K562 (cell line): Measurements from ENCODE around the gene VSIG4. TPM values are rescaled to one million over a fixed set of nuclear protein-coding genes. Genes with fewer than 3 reads are reported as not detected.

Source experiments
- CAMTA2 ChIP-seq: fragments of 250-450 bp; sonication (Bioruptor Pico); conservative IDR thresholded peaks from 2 replicates; pipeline ENCODE4 v1.5.1; 2022
- EHMT2 ChIP-seq: fragments of 450-650 bp; IDR thresholded peaks from 2 replicates; pipeline ENCODE4 v1.6.1; 2018; ENCODE audit warnings: antibody characterized with exemption
- ETV5 ChIP-seq: sonication (generic); formaldehyde crosslinking; IDR thresholded peaks from 2 replicates; pipeline ENCODE4 v1.4.0; 2020; ENCODE audit warnings: low read depth, mild to moderate bottlenecking, missing genetic modification reagents
- FOXM1 ChIP-seq, 2 experiments: fragments of 450-650 bp in 1 of 2; sonication (generic) in 1 of 2; formaldehyde crosslinking in 1 of 2; IDR thresholded peaks; 2 replicates each; pipeline versions ENCODE4 v1.6.1 to v1.9.0; 2017 to 2022; ENCODE audit warnings: low read depth in 2 of 2, mild to moderate bottlenecking in 2 of 2, missing genetic modification reagents in 1 of 2, moderate library complexity in 1 of 2
- PRPF4 ChIP-seq: fragments of 200-400 bp; formaldehyde crosslinking; IDR thresholded peaks from one replicate; pipeline ENCODE4 v1.6.1; 2017; ENCODE audit warnings: low read length, low read depth, mild to moderate bottlenecking; ENCODE audit not compliant: insufficient read depth, poor library complexity, severe bottlenecking
- RBM15 ChIP-seq: fragments of 200-400 bp; formaldehyde crosslinking; IDR thresholded peaks from 2 replicates; pipeline ENCODE4 v1.6.1; 2018; ENCODE audit warnings: mild to moderate bottlenecking, low read length, moderate library complexity; ENCODE audit not compliant: insufficient read depth
- RBM22 ChIP-seq: fragments of 200-400 bp; formaldehyde crosslinking; IDR thresholded peaks from 2 replicates; pipeline ENCODE4 v1.6.1; 2018; ENCODE audit warnings: low read length, low read depth; ENCODE audit not compliant: poor library complexity, severe bottlenecking
- SNIP1 ChIP-seq: fragments of 450-650 bp; IDR thresholded peaks from 2 replicates; pipeline ENCODE4 v1.7.1; 2017; ENCODE audit warnings: low read depth, mild to moderate bottlenecking
- SRSF7 ChIP-seq: fragments of 200-400 bp; formaldehyde crosslinking; optimal IDR thresholded peaks from 2 replicates; pipeline ENCODE3; 2017; ENCODE audit warnings: mild to moderate bottlenecking, low read depth, low read length
- TAF7 ChIP-seq: fragments of 450-650 bp; IDR thresholded peaks from 2 replicates; pipeline ENCODE4 v1.6.1; 2016; ENCODE audit warnings: missing genetic modification characterization, missing compliant biosample characterization
- TRIM24 ChIP-seq, 2 experiments: fragments of 450-650 bp; IDR thresholded peaks; 2 replicates each; pipeline ENCODE4 v1.6.1; 2016
- TSC22D4 ChIP-seq: fragments of 450-650 bp; IDR thresholded peaks from 2 replicates; pipeline ENCODE4 v1.6.1; 2016; ENCODE audit warnings: missing genetic modification characterization, missing biosample characterization, control low read depth
- ZNF79 ChIP-seq: fragments of 250-450 bp; sonication (Bioruptor Pico); IDR thresholded peaks from 2 replicates; pipeline ENCODE4 v1.4.0; 2020; ENCODE audit warnings: low read depth, mild to moderate bottlenecking, moderate library complexity
- polyA plus RNA-seq, 8 experiments: library from polyadenylated mRNA; depleted of rRNA in 4 of 8; stranded (reverse) in 5 of 8; unstranded in 3 of 8; fragments of >200 nt; fragmentation: Nextera tagmentation in 2 of 8; fragmentation: Illumina TruSeq in 1 of 8; extraction: Ambion mirVana in 2 of 8; extraction: Trizol in 1 of 8; gene quantifications; 2 replicates each; pipeline versions ENCODE4 v1.2.1 to v1.2.3, GENCODE V29; 2011 to 2014; ENCODE audit warnings: inconsistent platforms in 1 of 8, missing spikeins in 1 of 8
- total RNA-seq, 7 experiments: library from RNA; depleted of rRNA in 6 of 7; stranded (reverse); fragments of >200 nt in 6 of 7; fragmentation: Illumina TruSeq in 2 of 7; extraction: Trizol in 2 of 7; gene quantifications; 2 replicates each; pipeline versions ENCODE4 v1.2.1 to v1.2.3, GENCODE V29; 2011 to 2021; ENCODE audit warnings: low replicate concordance in 1 of 7
- TF ChIP-seq, protein P1 (sequence below): sonication (generic); formaldehyde crosslinking; IDR thresholded peaks from 2 replicates; pipeline ENCODE4 v1.8.1; 2022; ENCODE audit warnings: missing genetic modification reagents
- TF ChIP-seq, protein P2 (sequence below): fragments of 450-650 bp; IDR thresholded peaks from 2 replicates; pipeline ENCODE4 v1.6.1; 2016; ENCODE audit warnings: low read depth, mild to moderate bottlenecking, moderate library complexity
- TF ChIP-seq, protein P3 (sequence below): sonication (generic); formaldehyde crosslinking; IDR thresholded peaks from 2 replicates; pipeline ENCODE4 v1.8.1; 2023; ENCODE audit warnings: mild to moderate bottlenecking, missing genetic modification reagents
- TF ChIP-seq, protein P4 (sequence below): fragments of 250-450 bp; sonication (Bioruptor Pico); IDR thresholded peaks from 2 replicates; pipeline ENCODE4 v1.4.0; 2020

Gene VSIG4
- total and polyA plus RNA-seq, 9 of the 15 experiments (the other 6 are each of a cell fraction or from before 2014, with no cell fraction given) = 0.22 to 1.6 (median 0.46) TPM; not detected in 1

GRCh38 chrX:65997978-65998717 lies 41.7 kb downstream of the VSIG4 start (continued):
- TF ChIP-seq, protein P1, sequence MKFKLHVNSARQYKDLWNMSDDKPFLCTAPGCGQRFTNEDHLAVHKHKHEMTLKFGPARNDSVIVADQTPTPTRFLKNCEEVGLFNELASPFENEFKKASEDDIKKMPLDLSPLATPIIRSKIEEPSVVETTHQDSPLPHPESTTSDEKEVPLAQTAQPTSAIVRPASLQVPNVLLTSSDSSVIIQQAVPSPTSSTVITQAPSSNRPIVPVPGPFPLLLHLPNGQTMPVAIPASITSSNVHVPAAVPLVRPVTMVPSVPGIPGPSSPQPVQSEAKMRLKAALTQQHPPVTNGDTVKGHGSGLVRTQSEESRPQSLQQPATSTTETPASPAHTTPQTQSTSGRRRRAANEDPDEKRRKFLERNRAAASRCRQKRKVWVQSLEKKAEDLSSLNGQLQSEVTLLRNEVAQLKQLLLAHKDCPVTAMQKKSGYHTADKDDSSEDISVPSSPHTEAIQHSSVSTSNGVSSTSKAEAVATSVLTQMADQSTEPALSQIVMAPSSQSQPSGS = no peak
- TF ChIP-seq, protein P2, sequence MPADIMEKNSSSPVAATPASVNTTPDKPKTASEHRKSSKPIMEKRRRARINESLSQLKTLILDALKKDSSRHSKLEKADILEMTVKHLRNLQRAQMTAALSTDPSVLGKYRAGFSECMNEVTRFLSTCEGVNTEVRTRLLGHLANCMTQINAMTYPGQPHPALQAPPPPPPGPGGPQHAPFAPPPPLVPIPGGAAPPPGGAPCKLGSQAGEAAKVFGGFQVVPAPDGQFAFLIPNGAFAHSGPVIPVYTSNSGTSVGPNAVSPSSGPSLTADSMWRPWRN = peak; percentile 48; the same call in 1 of the 2 replicates
- TF ChIP-seq FOXM1 (IDR thresholded peaks at IDR 0.05; ENCODE audit: low read depth) = peak; percentile 32; the same call in 1 of the 2 replicates
- TF ChIP-seq FOXM1 (CRISPR knock-in tag; IDR thresholded peaks at IDR 0.05; ENCODE audit: low read depth) = no peak
- TF ChIP-seq TSC22D4 (tag) = no peak
- TF ChIP-seq EHMT2 = peak; percentile 34; the same call in 1 of the 2 replicates
- no peak for TF ChIP-seq RBM22
- TF ChIP-seq RBM15 = no peak
- TF ChIP-seq SRSF7 = no peak
- TF ChIP-seq, protein P3, sequence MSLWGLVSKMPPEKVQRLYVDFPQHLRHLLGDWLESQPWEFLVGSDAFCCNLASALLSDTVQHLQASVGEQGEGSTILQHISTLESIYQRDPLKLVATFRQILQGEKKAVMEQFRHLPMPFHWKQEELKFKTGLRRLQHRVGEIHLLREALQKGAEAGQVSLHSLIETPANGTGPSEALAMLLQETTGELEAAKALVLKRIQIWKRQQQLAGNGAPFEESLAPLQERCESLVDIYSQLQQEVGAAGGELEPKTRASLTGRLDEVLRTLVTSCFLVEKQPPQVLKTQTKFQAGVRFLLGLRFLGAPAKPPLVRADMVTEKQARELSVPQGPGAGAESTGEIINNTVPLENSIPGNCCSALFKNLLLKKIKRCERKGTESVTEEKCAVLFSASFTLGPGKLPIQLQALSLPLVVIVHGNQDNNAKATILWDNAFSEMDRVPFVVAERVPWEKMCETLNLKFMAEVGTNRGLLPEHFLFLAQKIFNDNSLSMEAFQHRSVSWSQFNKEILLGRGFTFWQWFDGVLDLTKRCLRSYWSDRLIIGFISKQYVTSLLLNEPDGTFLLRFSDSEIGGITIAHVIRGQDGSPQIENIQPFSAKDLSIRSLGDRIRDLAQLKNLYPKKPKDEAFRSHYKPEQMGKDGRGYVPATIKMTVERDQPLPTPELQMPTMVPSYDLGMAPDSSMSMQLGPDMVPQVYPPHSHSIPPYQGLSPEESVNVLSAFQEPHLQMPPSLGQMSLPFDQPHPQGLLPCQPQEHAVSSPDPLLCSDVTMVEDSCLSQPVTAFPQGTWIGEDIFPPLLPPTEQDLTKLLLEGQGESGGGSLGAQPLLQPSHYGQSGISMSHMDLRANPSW (CRISPR knock-in tag) = no peak
- TF ChIP-seq ZNF79 (CRISPR knock-in tag) = no peak
- peak; percentile 71 for TF ChIP-seq TAF7
- no peak for TF ChIP-seq PRPF4
- TF ChIP-seq SNIP1 = no peak
- TF ChIP-seq TRIM24 (IDR thresholded peaks at IDR 0.05) = peak; percentile 72 to 91; a peak in 3 of 4 replicates
- no peak for TF ChIP-seq CAMTA2 (CRISPR knock-in tag)
- peak; percentile 80 for TF ChIP-seq ETV5
- TF ChIP-seq, protein P4, sequence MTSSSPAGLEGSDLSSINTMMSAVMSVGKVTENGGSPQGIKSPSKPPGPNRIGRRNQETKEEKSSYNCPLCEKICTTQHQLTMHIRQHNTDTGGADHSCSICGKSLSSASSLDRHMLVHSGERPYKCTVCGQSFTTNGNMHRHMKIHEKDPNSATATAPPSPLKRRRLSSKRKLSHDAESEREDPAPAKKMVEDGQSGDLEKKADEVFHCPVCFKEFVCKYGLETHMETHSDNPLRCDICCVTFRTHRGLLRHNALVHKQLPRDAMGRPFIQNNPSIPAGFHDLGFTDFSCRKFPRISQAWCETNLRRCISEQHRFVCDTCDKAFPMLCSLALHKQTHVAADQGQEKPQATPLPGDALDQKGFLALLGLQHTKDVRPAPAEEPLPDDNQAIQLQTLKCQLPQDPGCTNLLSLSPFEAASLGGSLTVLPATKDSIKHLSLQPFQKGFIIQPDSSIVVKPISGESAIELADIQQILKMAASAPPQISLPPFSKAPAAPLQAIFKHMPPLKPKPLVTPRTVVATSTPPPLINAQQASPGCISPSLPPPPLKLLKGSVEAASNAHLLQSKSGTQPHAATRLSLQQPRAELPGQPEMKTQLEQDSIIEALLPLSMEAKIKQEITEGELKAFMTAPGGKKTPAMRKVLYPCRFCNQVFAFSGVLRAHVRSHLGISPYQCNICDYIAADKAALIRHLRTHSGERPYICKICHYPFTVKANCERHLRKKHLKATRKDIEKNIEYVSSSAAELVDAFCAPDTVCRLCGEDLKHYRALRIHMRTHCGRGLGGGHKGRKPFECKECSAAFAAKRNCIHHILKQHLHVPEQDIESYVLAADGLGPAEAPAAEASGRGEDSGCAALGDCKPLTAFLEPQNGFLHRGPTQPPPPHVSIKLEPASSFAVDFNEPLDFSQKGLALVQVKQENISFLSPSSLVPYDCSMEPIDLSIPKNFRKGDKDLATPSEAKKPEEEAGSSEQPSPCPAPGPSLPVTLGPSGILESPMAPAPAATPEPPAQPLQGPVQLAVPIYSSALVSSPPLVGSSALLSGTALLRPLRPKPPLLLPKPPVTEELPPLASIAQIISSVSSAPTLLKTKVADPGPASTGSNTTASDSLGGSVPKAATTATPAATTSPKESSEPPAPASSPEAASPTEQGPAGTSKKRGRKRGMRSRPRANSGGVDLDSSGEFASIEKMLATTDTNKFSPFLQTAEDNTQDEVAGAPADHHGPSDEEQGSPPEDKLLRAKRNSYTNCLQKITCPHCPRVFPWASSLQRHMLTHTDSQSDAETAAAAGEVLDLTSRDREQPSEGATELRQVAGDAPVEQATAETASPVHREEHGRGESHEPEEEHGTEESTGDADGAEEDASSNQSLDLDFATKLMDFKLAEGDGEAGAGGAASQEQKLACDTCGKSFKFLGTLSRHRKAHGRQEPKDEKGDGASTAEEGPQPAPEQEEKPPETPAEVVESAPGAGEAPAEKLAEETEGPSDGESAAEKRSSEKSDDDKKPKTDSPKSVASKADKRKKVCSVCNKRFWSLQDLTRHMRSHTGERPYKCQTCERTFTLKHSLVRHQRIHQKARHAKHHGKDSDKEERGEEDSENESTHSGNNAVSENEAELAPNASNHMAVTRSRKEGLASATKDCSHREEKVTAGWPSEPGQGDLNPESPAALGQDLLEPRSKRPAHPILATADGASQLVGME (CRISPR knock-in tag) = no peak
